Heart left ventricle (tissue), 13 donors: ENCODE results near the gene SULF2.

ENCODE experiments used
- POLR2A ChIP-seq, 2 donors: fragments of 450-650 bp; IDR thresholded peaks; one replicate each; pipeline ENCODE4 v1.6.1; 2017; ENCODE audit warnings: antibody characterized with exemption in 2 of 2, mild to moderate bottlenecking in 2 of 2, moderate library complexity in 2 of 2
- TF ChIP-seq, protein P1 (sequence below), 12 donors: fragments of 200-600 bp; sonication (generic) in 4 of 12; IDR thresholded peaks; one replicate each; pipeline versions ENCODE4 v1.5.0 to v1.8.0; 2018 to 2022; ENCODE audit warnings: antibody characterized with exemption in 12 of 12, mild to moderate bottlenecking in 5 of 12
- donor health status: ischemic (EF 13 %, LVEDD 7.1; RV severe dilation, severe dysfunction).
- donor health status: DM: no; HTN: yes; CAD: no.
- donor health status: DM: no; HTN: no; CAD: no.
- donor health status: ischemic (EF 25% LVEDD 6.9; RV normal size, moderate dysfunction).
- donor health status: ischemic (EF 25% LVEDD 5.7; RV mildly dilated, moderate dysfunction).
- donor health status: ischemic (EF 35%, LVEDD 5.7; RV mildly dilated, moderate dysfunction).
- donor health status: nonischemic (EF 11% LVEDD 7.7; RV severe dilation, severe dysfunction).
- donor health status: DM: yes; HTN: yes; CAD: no.
- donor health status: PGD.
- donor health status: ischemic (EF 29% LVEDD 5.4; RV normal size, mild dysfunction).
- donor health status: nonischemic (EF 23%, LVEDD 6.1; RV moderate dilation, normal function).

DNA sequence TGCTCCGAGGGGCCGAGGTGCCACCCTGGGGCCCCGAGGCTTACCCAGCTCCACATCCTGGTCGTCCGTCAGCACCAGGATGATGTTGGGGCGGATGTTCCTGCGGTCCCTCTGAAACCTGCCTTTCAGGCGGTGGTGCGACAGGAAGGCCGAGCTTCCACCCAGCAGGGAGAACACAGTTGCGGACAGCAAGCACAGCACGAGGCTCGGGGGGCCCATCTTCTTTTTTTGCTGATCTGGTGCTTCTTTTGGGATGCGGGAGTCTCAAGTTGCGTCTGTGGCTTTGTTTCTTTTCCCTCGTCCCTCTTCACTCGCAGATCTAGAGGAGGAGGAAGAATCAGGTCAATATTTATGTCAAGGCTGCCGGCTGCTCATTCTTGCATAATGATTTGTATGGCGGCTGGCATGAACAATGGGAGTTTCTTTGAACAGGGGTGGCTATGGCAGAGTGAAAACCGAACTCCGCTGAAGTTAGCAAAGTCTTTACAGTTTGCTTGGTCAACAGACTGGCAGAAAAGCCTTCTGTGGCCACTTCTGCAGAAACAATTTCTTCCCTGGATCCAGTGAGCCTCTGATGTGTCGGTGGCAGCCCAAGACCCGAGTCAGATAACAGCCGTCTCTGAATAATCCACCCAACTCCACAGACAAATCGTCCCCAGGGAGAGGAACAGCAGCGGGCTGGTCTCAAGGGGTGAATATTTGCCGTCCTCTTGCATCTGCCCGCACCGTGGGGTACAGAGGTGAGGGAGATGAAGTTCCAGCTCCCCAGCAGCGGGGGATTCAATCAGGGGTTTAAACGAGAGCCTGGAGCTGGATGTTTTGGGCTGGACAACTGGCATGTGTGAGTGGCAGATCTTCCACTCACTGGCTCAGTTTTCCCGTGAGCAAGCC lies 27.9 kb downstream of the SULF2 start:
- TF ChIP-seq, protein P1, sequence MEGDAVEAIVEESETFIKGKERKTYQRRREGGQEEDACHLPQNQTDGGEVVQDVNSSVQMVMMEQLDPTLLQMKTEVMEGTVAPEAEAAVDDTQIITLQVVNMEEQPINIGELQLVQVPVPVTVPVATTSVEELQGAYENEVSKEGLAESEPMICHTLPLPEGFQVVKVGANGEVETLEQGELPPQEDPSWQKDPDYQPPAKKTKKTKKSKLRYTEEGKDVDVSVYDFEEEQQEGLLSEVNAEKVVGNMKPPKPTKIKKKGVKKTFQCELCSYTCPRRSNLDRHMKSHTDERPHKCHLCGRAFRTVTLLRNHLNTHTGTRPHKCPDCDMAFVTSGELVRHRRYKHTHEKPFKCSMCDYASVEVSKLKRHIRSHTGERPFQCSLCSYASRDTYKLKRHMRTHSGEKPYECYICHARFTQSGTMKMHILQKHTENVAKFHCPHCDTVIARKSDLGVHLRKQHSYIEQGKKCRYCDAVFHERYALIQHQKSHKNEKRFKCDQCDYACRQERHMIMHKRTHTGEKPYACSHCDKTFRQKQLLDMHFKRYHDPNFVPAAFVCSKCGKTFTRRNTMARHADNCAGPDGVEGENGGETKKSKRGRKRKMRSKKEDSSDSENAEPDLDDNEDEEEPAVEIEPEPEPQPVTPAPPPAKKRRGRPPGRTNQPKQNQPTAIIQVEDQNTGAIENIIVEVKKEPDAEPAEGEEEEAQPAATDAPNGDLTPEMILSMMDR (IDR thresholded peaks at IDR 0.05) = no peak
- no peak for TF ChIP-seq POLR2A (IDR thresholded peaks at IDR 0.05)
